ENCODE measurements around the gene VAV3. TPM values are rescaled to one million over a fixed set of nuclear protein-coding genes. Genes with fewer than 3 reads are reported as not detected.

VAV3 gene
- total and polyA plus RNA-seq, 2 of the 13 experiments (the other 11 are each of a cell fraction or from before 2014, with no cell fraction given) = 15.9 to 29.8 TPM

DNA sequence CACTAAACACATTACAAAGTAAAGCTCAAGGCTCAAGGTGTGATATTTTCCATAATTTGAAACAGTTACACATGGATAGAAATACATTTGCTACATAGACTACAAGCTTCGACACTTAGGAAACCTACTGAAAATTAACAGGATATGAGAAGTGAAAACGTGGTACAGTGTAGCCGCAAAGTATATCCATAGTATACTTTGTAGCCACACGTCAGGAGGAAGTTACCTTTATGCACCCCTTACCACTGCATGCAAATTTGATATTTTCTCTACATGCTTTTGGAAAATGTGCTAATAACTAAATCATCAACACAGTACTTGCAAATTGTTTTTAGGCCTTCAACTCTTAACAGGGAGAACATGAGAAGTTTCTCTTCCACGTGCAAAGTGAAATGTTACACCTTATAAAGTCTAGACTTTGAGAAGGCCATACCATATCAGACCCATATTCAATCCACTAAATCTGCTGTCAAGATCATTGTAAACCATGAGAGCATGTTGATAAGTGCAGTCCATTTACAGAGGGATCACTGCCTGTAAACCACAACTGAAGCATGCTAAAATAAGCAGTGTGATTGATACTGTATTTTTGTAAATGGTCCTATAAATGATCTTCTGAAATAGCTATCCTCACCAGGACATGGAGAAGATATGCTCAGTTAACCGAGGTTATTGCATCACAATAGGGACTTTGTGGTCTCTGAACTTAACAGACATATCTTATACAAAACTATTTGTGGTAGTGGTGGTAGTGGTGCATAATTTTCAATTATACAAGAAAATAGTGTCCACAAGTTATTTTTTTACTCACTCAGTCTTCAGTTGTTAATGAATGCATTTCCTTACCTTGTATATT lies 64.7 kb downstream of the VAV3 start:
- BruUV-seq (replicated peaks) = no TSS peak
- Histone ChIP-seq H3K9me3 (ENCODE audit: low read length) (no peaks in the 10 kb centered on the region), H3K79me2 (ENCODE audit: insufficient read depth, low read length) (no peaks in the 10 kb centered on the region), H3K4me1 (ENCODE audit: insufficient read depth, low read length) (no peaks in the 10 kb centered on the region), H3K4me3 (replicated peaks in 1 of 3; ENCODE audit: insufficient read depth in 1 of 3, low read depth in 2 of 3, low read length in 3 of 3) (no peak overlapping the region), H3K27me3 (ENCODE audit: control insufficient read depth in 1 of 2, insufficient read depth in 2 of 2, low read length in 2 of 2) (no peaks in the 10 kb centered on the region; a peak in 1 of 5 replicates), H4K20me1 (ENCODE audit: insufficient read depth, low read length) (no peaks in the 10 kb centered on the region), H3K36me3 (replicated peaks in 1 of 2; ENCODE audit: control insufficient read depth in 1 of 2, insufficient read depth in 2 of 2, low read length in 2 of 2) (no peaks in the 10 kb centered on the region), H3K27ac (ENCODE audit: extremely low read length, insufficient read depth, low read length) (no peak overlapping the region), H3K4me2 (ENCODE audit: low read depth, low read length) (no peak overlapping the region), H3K9ac (ENCODE audit: insufficient read depth, low read depth, low read length) (no peak overlapping the region), H2AFZ (ENCODE audit: low read length) (no peak overlapping the region)
- in situ Hi-C loops (cut with HindIII; ENCODE audit: extremely low pct_ligation_motif_present, low pct_unique_long_range_greater_than_20kb) (no loop called here), intact Hi-C loops (cut with micrococcal nuclease; ENCODE audit: unreplicated experiment) (no loop called here)
- DNase-seq (ENCODE audit: low spot score) (no peak), ATAC-seq (no peak), FAIRE-seq (no peak)
- TF ChIP-seq CBX5 (CRISPR knock-in tag; IDR thresholded peaks at IDR 0.05; ENCODE audit: borderline replicate concordance) = no peak
- TF ChIP-seq MAFK (conservative IDR thresholded peaks at IDR 0.05 in 1 of 2, IDR thresholded peaks at IDR 0.05 in 1 of 2; ENCODE audit: low read length in 2 of 2) = no peak
- TF ChIP-seq, protein P1, sequence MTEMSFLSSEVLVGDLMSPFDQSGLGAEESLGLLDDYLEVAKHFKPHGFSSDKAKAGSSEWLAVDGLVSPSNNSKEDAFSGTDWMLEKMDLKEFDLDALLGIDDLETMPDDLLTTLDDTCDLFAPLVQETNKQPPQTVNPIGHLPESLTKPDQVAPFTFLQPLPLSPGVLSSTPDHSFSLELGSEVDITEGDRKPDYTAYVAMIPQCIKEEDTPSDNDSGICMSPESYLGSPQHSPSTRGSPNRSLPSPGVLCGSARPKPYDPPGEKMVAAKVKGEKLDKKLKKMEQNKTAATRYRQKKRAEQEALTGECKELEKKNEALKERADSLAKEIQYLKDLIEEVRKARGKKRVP (CRISPR knock-in tag; IDR thresholded peaks at IDR 0.05) = no peak
- no peak for TF ChIP-seq GTF2F1 (IDR thresholded peaks at IDR 0.05; ENCODE audit: low read length)
- CTCF ChIA-PET (ENCODE audit: low intra/inter-chr PET ratio, low total read pairs) = no interaction called here
- POLR2A ChIA-PET = no interaction called here
- WGBS (ENCODE audit: low lambda C conversion rate) = 10% methylated on average over 6 of the region's 6 CpGs

DNA sequence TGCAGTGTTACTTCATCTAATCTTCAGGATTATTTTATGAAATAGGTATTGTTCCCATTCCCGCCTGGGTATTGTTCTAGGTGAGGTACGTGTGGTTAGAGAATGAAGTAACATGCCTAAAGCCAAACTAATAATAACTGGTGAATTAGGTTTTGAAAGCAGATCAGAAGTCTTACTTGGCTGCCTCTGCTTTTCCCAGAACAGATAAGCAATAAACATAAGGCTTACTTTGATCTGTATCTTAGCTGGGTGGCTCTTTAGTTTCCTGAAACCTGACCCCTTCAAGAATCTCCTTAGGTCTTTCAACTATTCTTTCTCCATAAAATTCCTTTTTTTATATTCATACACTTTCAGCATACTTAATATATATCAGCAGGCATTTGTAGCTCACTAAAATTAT lies 65.3 kb downstream of the VAV3 start:
- in situ Hi-C loops (cut with HindIII; ENCODE audit: extremely low pct_ligation_motif_present, low pct_unique_long_range_greater_than_20kb) = no loop called here
- H3K27me3 ChIP-seq (ENCODE audit: control insufficient read depth in 1 of 2, insufficient read depth in 2 of 2, low read length in 2 of 2) = no peaks in the 10 kb centered on the region; a peak in 1 of 5 replicates
- no peak overlapping the region for H3K4me3 ChIP-seq (replicated peaks in 1 of 3; ENCODE audit: insufficient read depth in 1 of 3, low read depth in 2 of 3, low read length in 3 of 3)
- H4K20me1 ChIP-seq (ENCODE audit: insufficient read depth, low read length) = no peaks in the 10 kb centered on the region
- CTCF ChIA-PET (ENCODE audit: low intra/inter-chr PET ratio, low total read pairs) = no interaction called here
- H3K27ac ChIP-seq (ENCODE audit: extremely low read length, insufficient read depth, low read length) = no peak overlapping the region
- no peak for ATAC-seq
- H3K9ac ChIP-seq (ENCODE audit: insufficient read depth, low read depth, low read length) = no peak overlapping the region
- H3K79me2 ChIP-seq (ENCODE audit: insufficient read depth, low read length) = no peaks in the 10 kb centered on the region
- 3% methylated on average over 2 of the region's 2 CpGs for WGBS (ENCODE audit: low lambda C conversion rate)
- H3K9me3 ChIP-seq (ENCODE audit: low read length) = no peaks in the 10 kb centered on the region
- H3K4me2 ChIP-seq (ENCODE audit: low read depth, low read length) = no peak overlapping the region
- H3K36me3 ChIP-seq (replicated peaks in 1 of 2; ENCODE audit: control insufficient read depth in 1 of 2, insufficient read depth in 2 of 2, low read length in 2 of 2) = no peaks in the 10 kb centered on the region
- no peak for FAIRE-seq
- POLR2A ChIA-PET = no interaction called here
- DNase-seq (ENCODE audit: low spot score) = no peak
- intact Hi-C loops (cut with micrococcal nuclease; ENCODE audit: unreplicated experiment) = no loop called here
- H2AFZ ChIP-seq (ENCODE audit: low read length) = no peak overlapping the region
- H3K4me1 ChIP-seq (ENCODE audit: insufficient read depth, low read length) = no peaks in the 10 kb centered on the region
- no TSS peak for BruUV-seq (replicated peaks)
- TF ChIP-seq, protein P2, sequence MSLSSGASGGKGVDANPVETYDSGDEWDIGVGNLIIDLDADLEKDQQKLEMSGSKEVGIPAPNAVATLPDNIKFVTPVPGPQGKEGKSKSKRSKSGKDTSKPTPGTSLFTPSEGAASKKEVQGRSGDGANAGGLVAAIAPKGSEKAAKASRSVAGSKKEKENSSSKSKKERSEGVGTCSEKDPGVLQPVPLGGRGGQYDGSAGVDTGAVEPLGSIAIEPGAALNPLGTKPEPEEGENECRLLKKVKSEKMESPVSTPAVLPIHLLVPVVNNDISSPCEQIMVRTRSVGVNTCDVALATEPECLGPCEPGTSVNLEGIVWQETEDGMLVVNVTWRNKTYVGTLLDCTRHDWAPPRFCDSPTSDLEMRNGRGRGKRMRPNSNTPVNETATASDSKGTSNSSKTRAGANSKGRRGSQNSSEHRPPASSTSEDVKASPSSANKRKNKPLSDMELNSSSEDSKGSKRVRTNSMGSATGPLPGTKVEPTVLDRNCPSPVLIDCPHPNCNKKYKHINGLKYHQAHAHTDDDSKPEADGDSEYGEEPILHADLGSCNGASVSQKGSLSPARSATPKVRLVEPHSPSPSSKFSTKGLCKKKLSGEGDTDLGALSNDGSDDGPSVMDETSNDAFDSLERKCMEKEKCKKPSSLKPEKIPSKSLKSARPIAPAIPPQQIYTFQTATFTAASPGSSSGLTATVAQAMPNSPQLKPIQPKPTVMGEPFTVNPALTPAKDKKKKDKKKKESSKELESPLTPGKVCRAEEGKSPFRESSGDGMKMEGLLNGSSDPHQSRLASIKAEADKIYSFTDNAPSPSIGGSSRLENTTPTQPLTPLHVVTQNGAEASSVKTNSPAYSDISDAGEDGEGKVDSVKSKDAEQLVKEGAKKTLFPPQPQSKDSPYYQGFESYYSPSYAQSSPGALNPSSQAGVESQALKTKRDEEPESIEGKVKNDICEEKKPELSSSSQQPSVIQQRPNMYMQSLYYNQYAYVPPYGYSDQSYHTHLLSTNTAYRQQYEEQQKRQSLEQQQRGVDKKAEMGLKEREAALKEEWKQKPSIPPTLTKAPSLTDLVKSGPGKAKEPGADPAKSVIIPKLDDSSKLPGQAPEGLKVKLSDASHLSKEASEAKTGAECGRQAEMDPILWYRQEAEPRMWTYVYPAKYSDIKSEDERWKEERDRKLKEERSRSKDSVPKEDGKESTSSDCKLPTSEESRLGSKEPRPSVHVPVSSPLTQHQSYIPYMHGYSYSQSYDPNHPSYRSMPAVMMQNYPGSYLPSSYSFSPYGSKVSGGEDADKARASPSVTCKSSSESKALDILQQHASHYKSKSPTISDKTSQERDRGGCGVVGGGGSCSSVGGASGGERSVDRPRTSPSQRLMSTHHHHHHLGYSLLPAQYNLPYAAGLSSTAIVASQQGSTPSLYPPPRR (CRISPR knock-in tag; IDR thresholded peaks at IDR 0.05; ENCODE audit: borderline replicate concordance) = no peak
- TF ChIP-seq GTF3A (CRISPR knock-in tag; conservative IDR thresholded peaks at IDR 0.05) = no peak
- TF ChIP-seq, protein P3, sequence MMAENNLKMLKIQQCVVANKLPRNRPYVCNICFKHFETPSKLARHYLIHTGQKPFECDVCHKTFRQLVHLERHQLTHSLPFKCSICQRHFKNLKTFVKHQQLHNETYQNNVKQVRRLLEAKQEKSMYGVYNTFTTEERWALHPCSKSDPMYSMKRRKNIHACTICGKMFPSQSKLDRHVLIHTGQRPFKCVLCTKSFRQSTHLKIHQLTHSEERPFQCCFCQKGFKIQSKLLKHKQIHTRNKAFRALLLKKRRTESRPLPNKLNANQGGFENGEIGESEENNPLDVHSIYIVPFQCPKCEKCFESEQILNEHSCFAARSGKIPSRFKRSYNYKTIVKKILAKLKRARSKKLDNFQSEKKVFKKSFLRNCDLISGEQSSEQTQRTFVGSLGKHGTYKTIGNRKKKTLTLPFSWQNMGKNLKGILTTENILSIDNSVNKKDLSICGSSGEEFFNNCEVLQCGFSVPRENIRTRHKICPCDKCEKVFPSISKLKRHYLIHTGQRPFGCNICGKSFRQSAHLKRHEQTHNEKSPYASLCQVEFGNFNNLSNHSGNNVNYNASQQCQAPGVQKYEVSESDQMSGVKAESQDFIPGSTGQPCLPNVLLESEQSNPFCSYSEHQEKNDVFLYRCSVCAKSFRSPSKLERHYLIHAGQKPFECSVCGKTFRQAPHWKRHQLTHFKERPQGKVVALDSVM (CRISPR knock-in tag; IDR thresholded peaks at IDR 0.05) = no peak
- no peak for TF ChIP-seq AGO1 (IDR thresholded peaks at IDR 0.05; ENCODE audit: low read depth, low read length, poor library complexity, severe bottlenecking)
